Progenitor cell of endocrine pancreas (in vitro differentiated cells): Measurements from ENCODE around the gene CLDN15. TPM values are rescaled to one million over a fixed set of nuclear protein-coding genes. Genes with fewer than 3 reads are reported as not detected.
A peak's percentile ranks its signal among the peaks of the same experiment; 100 is the strongest.

Source experiments
- DNase-seq: peaks from one replicate; pipeline ENCODE4 v3.0.0; 2021; ENCODE audit warnings: low spot score; ENCODE audit not compliant: unreplicated experiment
- H3K27ac Mint-ChIP-seq: 2 replicates; pipeline ENCODE4 v1.8.0; 2021; ENCODE audit warnings: mild to moderate bottlenecking, moderate library complexity, mixed read lengths
- H3K27me3 Mint-ChIP-seq: 2 replicates; pipeline ENCODE4 v1.8.0; 2021; ENCODE audit warnings: mixed read lengths
- H3K36me3 Mint-ChIP-seq: 2 replicates; pipeline ENCODE4 v1.8.0; 2022; ENCODE audit warnings: mixed read lengths; ENCODE audit not compliant: insufficient read depth
- H3K4me1 Mint-ChIP-seq: 2 replicates; pipeline ENCODE4 v1.8.0; 2021; ENCODE audit warnings: low read depth, mixed read lengths
- H3K4me3 Mint-ChIP-seq: 2 replicates; pipeline ENCODE4 v1.8.0; 2021; ENCODE audit warnings: low read depth, mild to moderate bottlenecking, moderate library complexity, mixed read lengths
- H3K9me3 Mint-ChIP-seq: 2 replicates; pipeline ENCODE4 v1.8.0; 2021; ENCODE audit warnings: low read depth, mixed read lengths
- CTCF ChIP-seq: fragments of 200-600 bp; sonication (generic); IDR thresholded peaks from one replicate; pipeline ENCODE4 v1.5.0; 2021; ENCODE audit warnings: antibody characterized with exemption, mild to moderate bottlenecking; ENCODE audit not compliant: unreplicated experiment
- total RNA-seq: library from RNA; stranded (reverse); gene quantifications from 2 replicates; pipeline ENCODE4 v1.2.1, GENCODE V29; 2021

The CLDN15 gene
- total RNA-seq, 1 donor from 2014 or later: 22.8 TPM

GRCh38 chr7:101216860-101217387 is 20.7 kb downstream of the CLDN15 start:
- Mint-ChIP-seq H3K9me3 (no peaks in the 10 kb centered on the region), H3K36me3 (peaks cover 9% of the 10 kb centered on the region), H3K4me3 (peak overlapping the region; percentile 99), H3K4me1 (peaks cover 20% of the 10 kb centered on the region), H3K27me3 (no peaks in the 10 kb centered on the region), H3K27ac (peak overlapping the region; percentile 76)
- peak; percentile 25 for DNase-seq
- TF ChIP-seq CTCF: no peak

GRCh38 chr7:101216001-101216859 is 21.4 kb downstream of the CLDN15 start:
- Mint-ChIP-seq H3K9me3 (no peaks in the 10 kb centered on the region), H3K36me3 (peaks cover 5% of the 10 kb centered on the region), H3K27me3 (no peaks in the 10 kb centered on the region), H3K4me1 (peaks cover 20% of the 10 kb centered on the region), H3K27ac (peak overlapping the region; percentile 76), H3K4me3 (peak overlapping the region; percentile 99)
- no peak for DNase-seq
- no peak for TF ChIP-seq CTCF

- DNase-seq: no peak
- Mint-ChIP-seq H3K36me3 (peaks cover 14% of the 10 kb centered on the region), H3K4me3 (no peak overlapping the region), H3K27ac (no peak overlapping the region), H3K9me3 (no peaks in the 10 kb centered on the region), H3K27me3 (no peaks in the 10 kb centered on the region), H3K4me1 (peaks cover 8% of the 10 kb centered on the region)
- no peak for TF ChIP-seq CTCF
Measured at GRCh38 chr7:101212014-101212413, 25.6 kb downstream of the CLDN15 start.

- Mint-ChIP-seq H3K4me1 (peaks cover 5% of the 10 kb centered on the region), H3K4me3 (no peak overlapping the region), H3K9me3 (no peaks in the 10 kb centered on the region), H3K36me3 (peaks cover 14% of the 10 kb centered on the region), H3K27ac (no peak overlapping the region), H3K27me3 (no peaks in the 10 kb centered on the region)
- no peak for TF ChIP-seq CTCF
- no peak for DNase-seq
Measured at GRCh38 chr7:101211501-101211900, 26.1 kb downstream of the CLDN15 start.

- no peak for DNase-seq
- Mint-ChIP-seq H3K4me1 (no peaks in the 10 kb centered on the region), H3K4me3 (no peak overlapping the region), H3K9me3 (no peaks in the 10 kb centered on the region), H3K27ac (no peak overlapping the region), H3K36me3 (peaks cover 15% of the 10 kb centered on the region), H3K27me3 (no peaks in the 10 kb centered on the region)
- no peak for TF ChIP-seq CTCF
Measured at GRCh38 chr7:101210143-101210542, 27.5 kb downstream of the CLDN15 start.
